ENCODE data around the gene MCC. TPM values are rescaled to one million over a fixed set of nuclear protein-coding genes. Genes with fewer than 3 reads are reported as not detected.

MCC gene
- total RNA-seq, 5 donors from 2014 or later (not counting 1 experiment from before 2014, with no cell fraction given): 2.6 to 8.3 (median 6.3) TPM

DNA sequence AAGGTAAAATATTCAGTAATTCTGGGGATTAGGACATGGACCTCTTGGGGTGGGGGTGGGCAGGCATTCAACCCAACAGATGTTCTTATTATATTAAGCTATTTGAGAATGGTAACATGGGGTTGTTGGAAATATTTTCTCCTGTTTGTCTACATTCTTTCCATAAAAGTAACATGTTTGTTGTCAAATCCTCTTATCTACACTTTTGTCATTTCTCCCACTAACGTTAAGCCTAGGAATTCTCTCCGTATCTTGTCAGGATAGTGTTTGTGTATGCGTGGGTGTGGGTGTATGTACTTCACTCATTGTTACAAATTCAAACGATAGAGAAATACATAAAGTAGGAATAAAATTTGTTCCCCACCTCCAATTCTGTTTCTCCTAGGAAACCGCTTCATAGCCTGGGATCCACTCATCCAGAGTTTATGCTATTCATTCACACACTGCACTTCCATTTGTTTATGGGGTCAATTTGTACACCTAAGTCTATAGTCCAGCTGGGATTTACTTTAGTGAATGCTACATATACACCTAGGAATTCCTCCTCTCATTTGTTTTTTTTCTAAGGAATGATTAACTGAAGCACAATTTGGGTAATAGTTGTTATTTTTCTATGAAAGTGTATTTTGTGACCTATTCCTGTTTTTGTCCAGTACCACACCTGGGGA lies 294.8 kb downstream of the MCC start:
- Histone ChIP-seq H3K36me3 (ENCODE audit: control insufficient read depth in 2 of 2, extremely low read depth in 1 of 2, insufficient read depth in 1 of 2, low read length in 1 of 2) (no peaks in the 10 kb centered on the region), H3K27ac (ENCODE audit: low read length) (no peak overlapping the region), H3K4me3 (ENCODE audit: control insufficient read depth in 1 of 2, extremely low read depth in 1 of 2, low read length in 1 of 2) (no peak overlapping the region), H3K27me3 (replicated peaks in 1 of 2; ENCODE audit: control insufficient read depth in 2 of 2, extremely low read depth in 1 of 2, insufficient read depth in 2 of 2, low read length in 1 of 2) (no peaks in the 10 kb centered on the region), H3K4me1 (ENCODE audit: control insufficient read depth in 1 of 2, extremely low read depth in 1 of 2, insufficient read depth in 2 of 2, low read length in 2 of 2) (no peaks in the 10 kb centered on the region), H3K9me3 (no peaks in the 10 kb centered on the region)
- ATAC-seq (replicated peaks in 1 of 4) (no peak), DNase-seq (no peak)
- Mint-ChIP-seq H3K27me3 (no peaks in the 10 kb centered on the region), H3K4me3 (no peak overlapping the region), H3K9me3 (peaks cover 0 to 8% (median 4%) of the 10 kb centered on the region in 3 donors), H3K36me3 (peaks cover 10% of the 10 kb centered on the region), H3K27ac (no peak overlapping the region), H3K4me1 (no peaks in the 10 kb centered on the region)
- WGBS (ENCODE audit: insufficient coverage): no CpG with 5 or more reads among the region's 5 CpGs
- ChIA-PET CTCF (interaction anchor here in 1 of 2 donors (0.6 to 1.1 kb wide), 2 partner anchors 20 to 81 kb away, joined by 3 to 9 read pairs; no protein-coding TSS in a partner anchor), POLR2A (no interaction called here)

GRCh38 chr5:113192541-113192940 lies 295.7 kb downstream of the MCC start:
- no peaks in the 10 kb centered on the region for H3K27me3 ChIP-seq (replicated peaks in 1 of 2; ENCODE audit: control insufficient read depth in 2 of 2, extremely low read depth in 1 of 2, insufficient read depth in 2 of 2, low read length in 1 of 2)
- Mint-ChIP-seq H3K4me1 (no peaks in the 10 kb centered on the region), H3K4me3 (no peak overlapping the region), H3K36me3 (peaks cover 10% of the 10 kb centered on the region), H3K27me3 (no peaks in the 10 kb centered on the region), H3K9me3 (peaks cover 0 to 8% (median 4%) of the 10 kb centered on the region in 3 donors), H3K27ac (no peak overlapping the region)
- H3K27ac ChIP-seq (ENCODE audit: low read length): no peak overlapping the region
- H3K9me3 ChIP-seq: no peaks in the 10 kb centered on the region
- H3K4me3 ChIP-seq (ENCODE audit: control insufficient read depth in 1 of 2, extremely low read depth in 1 of 2, low read length in 1 of 2): no peak overlapping the region
- WGBS (ENCODE audit: insufficient coverage): no CpG with 5 or more reads among the region's 2 CpGs
- no peaks in the 10 kb centered on the region for H3K4me1 ChIP-seq (ENCODE audit: control insufficient read depth in 1 of 2, extremely low read depth in 1 of 2, insufficient read depth in 2 of 2, low read length in 2 of 2)
- POLR2A ChIA-PET: no interaction called here
- DNase-seq (no peak), ATAC-seq (replicated peaks in 1 of 4) (no peak)
- CTCF ChIA-PET: interaction anchor here in 1 of 2 donors (0.6 to 1.1 kb wide), 2 partner anchors 19 to 80 kb away, joined by 3 to 9 read pairs; no protein-coding TSS in a partner anchor
- no peaks in the 10 kb centered on the region for H3K36me3 ChIP-seq (ENCODE audit: control insufficient read depth in 2 of 2, extremely low read depth in 1 of 2, insufficient read depth in 1 of 2, low read length in 1 of 2)

GRCh38 chr5:113190347-113190746 lies 297.9 kb downstream of the MCC start:
- Histone ChIP-seq H3K27me3 (replicated peaks in 1 of 2; ENCODE audit: control insufficient read depth in 2 of 2, extremely low read depth in 1 of 2, insufficient read depth in 2 of 2, low read length in 1 of 2) (no peaks in the 10 kb centered on the region), H3K36me3 (ENCODE audit: control insufficient read depth in 2 of 2, extremely low read depth in 1 of 2, insufficient read depth in 1 of 2, low read length in 1 of 2) (no peaks in the 10 kb centered on the region), H3K9me3 (no peaks in the 10 kb centered on the region), H3K4me1 (ENCODE audit: control insufficient read depth in 1 of 2, extremely low read depth in 1 of 2, insufficient read depth in 2 of 2, low read length in 2 of 2) (no peaks in the 10 kb centered on the region), H3K27ac (ENCODE audit: low read length) (no peak overlapping the region), H3K4me3 (ENCODE audit: control insufficient read depth in 1 of 2, extremely low read depth in 1 of 2, low read length in 1 of 2) (no peak overlapping the region)
- DNase-seq (no peak), ATAC-seq (replicated peaks in 1 of 4) (no peak)
- Mint-ChIP-seq H3K36me3 (peaks cover 7% of the 10 kb centered on the region), H3K4me1 (no peaks in the 10 kb centered on the region), H3K9me3 (peaks cover 0 to 8% (median 4%) of the 10 kb centered on the region in 3 donors), H3K27ac (no peak overlapping the region), H3K4me3 (no peak overlapping the region), H3K27me3 (no peaks in the 10 kb centered on the region)
- ChIA-PET CTCF (no interaction called here), POLR2A (no interaction called here)
- 93% methylated on average over 5 of the region's 5 CpGs for WGBS (ENCODE audit: insufficient coverage)

- CTCF ChIA-PET: interaction anchor here in 1 of 2 donors (0.5 to 0.6 kb wide), 2 partner anchors 11 to 602 kb away, joined by 3 to 5 read pairs; no protein-coding TSS in a partner anchor
- POLR2A ChIA-PET: no interaction called here
- Histone ChIP-seq H3K27ac (ENCODE audit: low read length) (no peak overlapping the region), H3K4me3 (ENCODE audit: control insufficient read depth in 1 of 2, extremely low read depth in 1 of 2, low read length in 1 of 2) (no peak overlapping the region), H3K36me3 (ENCODE audit: control insufficient read depth in 2 of 2, extremely low read depth in 1 of 2, insufficient read depth in 1 of 2, low read length in 1 of 2) (no peaks in the 10 kb centered on the region), H3K9me3 (no peaks in the 10 kb centered on the region), H3K4me1 (ENCODE audit: control insufficient read depth in 1 of 2, extremely low read depth in 1 of 2, insufficient read depth in 2 of 2, low read length in 2 of 2) (no peaks in the 10 kb centered on the region), H3K27me3 (replicated peaks in 1 of 2; ENCODE audit: control insufficient read depth in 2 of 2, extremely low read depth in 1 of 2, insufficient read depth in 2 of 2, low read length in 1 of 2) (no peaks in the 10 kb centered on the region)
- Mint-ChIP-seq H3K36me3 (peaks cover 7% of the 10 kb centered on the region), H3K4me1 (no peaks in the 10 kb centered on the region), H3K27ac (no peak overlapping the region), H3K27me3 (no peaks in the 10 kb centered on the region), H3K4me3 (no peak overlapping the region), H3K9me3 (peaks cover 0 to 8% (median 4%) of the 10 kb centered on the region in 3 donors)
- WGBS (ENCODE audit: insufficient coverage): 100% methylated on average over 1 of the region's 3 CpGs
- no peak for DNase-seq
- no peak for ATAC-seq (replicated peaks in 1 of 4)
Observed at GRCh38 chr5:113189291-113189690, 299.0 kb downstream of the MCC start.

GRCh38 chr5:113188436-113188835 lies 299.8 kb downstream of the MCC start:
- Mint-ChIP-seq H3K4me3 (no peak overlapping the region), H3K4me1 (no peaks in the 10 kb centered on the region), H3K9me3 (peaks cover 0 to 7% (median 4%) of the 10 kb centered on the region in 3 donors), H3K27me3 (no peaks in the 10 kb centered on the region), H3K36me3 (peaks cover 7% of the 10 kb centered on the region), H3K27ac (no peak overlapping the region)
- DNase-seq: no peak
- ChIA-PET POLR2A (no interaction called here), CTCF (interaction anchor here in 1 of 2 donors (0.5 kb wide), 1 partner anchor 602 kb away, joined by 5 read pairs; no protein-coding TSS in a partner anchor)
- Histone ChIP-seq H3K36me3 (ENCODE audit: control insufficient read depth in 2 of 2, extremely low read depth in 1 of 2, insufficient read depth in 1 of 2, low read length in 1 of 2) (no peaks in the 10 kb centered on the region), H3K4me3 (ENCODE audit: control insufficient read depth in 1 of 2, extremely low read depth in 1 of 2, low read length in 1 of 2) (no peak overlapping the region), H3K27me3 (replicated peaks in 1 of 2; ENCODE audit: control insufficient read depth in 2 of 2, extremely low read depth in 1 of 2, insufficient read depth in 2 of 2, low read length in 1 of 2) (no peaks in the 10 kb centered on the region), H3K27ac (ENCODE audit: low read length) (no peak overlapping the region), H3K9me3 (no peaks in the 10 kb centered on the region), H3K4me1 (ENCODE audit: control insufficient read depth in 1 of 2, extremely low read depth in 1 of 2, insufficient read depth in 2 of 2, low read length in 2 of 2) (no peaks in the 10 kb centered on the region)
- ATAC-seq (replicated peaks in 1 of 4): no peak

- Mint-ChIP-seq H3K27ac (no peak overlapping the region), H3K4me3 (no peak overlapping the region), H3K9me3 (peaks cover 0 to 1% (median under 1%) of the 10 kb centered on the region in 3 donors), H3K36me3 (peaks cover 4% of the 10 kb centered on the region), H3K27me3 (no peaks in the 10 kb centered on the region), H3K4me1 (no peaks in the 10 kb centered on the region)
- no peak for ATAC-seq (replicated peaks in 1 of 4)
- Histone ChIP-seq H3K27me3 (replicated peaks in 1 of 2; ENCODE audit: control insufficient read depth in 2 of 2, extremely low read depth in 1 of 2, insufficient read depth in 2 of 2, low read length in 1 of 2) (no peaks in the 10 kb centered on the region), H3K4me3 (ENCODE audit: control insufficient read depth in 1 of 2, extremely low read depth in 1 of 2, low read length in 1 of 2) (no peak overlapping the region), H3K27ac (ENCODE audit: low read length) (no peak overlapping the region), H3K9me3 (no peaks in the 10 kb centered on the region), H3K4me1 (ENCODE audit: control insufficient read depth in 1 of 2, extremely low read depth in 1 of 2, insufficient read depth in 2 of 2, low read length in 2 of 2) (no peaks in the 10 kb centered on the region), H3K36me3 (ENCODE audit: control insufficient read depth in 2 of 2, extremely low read depth in 1 of 2, insufficient read depth in 1 of 2, low read length in 1 of 2) (no peaks in the 10 kb centered on the region)
- ChIA-PET POLR2A (no interaction called here), CTCF (no interaction called here)
- DNase-seq: no peak
- WGBS (ENCODE audit: insufficient coverage): no CpG with 5 or more reads among the region's 3 CpGs
Observed at GRCh38 chr5:113187906-113188305, 300.3 kb downstream of the MCC start.
